Measurements from ENCODE around the gene PHF21B. TPM values are rescaled to one million over a fixed set of nuclear protein-coding genes. Genes with fewer than 3 reads are reported as not detected.

The PHF21B gene
- total RNA-seq, 1 experiment from 2014 or later: not detected

DNA sequence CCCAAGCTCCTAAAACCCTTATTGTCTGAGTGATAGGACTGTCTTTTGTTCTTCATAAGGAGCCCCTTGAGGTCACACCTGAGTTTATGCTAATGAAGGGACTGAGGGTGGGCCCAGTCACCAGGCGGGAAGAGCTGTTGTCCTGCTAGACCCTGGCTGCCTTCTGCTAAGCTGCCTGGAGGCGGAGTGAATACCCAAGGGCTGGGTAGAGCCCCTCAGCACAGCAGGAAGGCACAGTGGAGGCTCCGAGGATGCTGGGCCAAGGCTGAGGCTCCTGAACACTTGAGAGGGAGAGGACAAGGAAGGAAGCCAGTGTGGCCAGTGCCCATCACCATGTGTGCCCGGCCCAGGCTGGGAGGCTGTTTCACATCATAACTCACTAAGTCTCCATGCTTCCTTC is 4.8 kb upstream of the PHF21B start:
- no peak for DNase-seq (ENCODE audit: low read depth)

- DNase-seq (ENCODE audit: low read depth): no peak
Measured at GRCh38 chr22:45013138-45013537, 3.3 kb upstream of the PHF21B start.

DNA sequence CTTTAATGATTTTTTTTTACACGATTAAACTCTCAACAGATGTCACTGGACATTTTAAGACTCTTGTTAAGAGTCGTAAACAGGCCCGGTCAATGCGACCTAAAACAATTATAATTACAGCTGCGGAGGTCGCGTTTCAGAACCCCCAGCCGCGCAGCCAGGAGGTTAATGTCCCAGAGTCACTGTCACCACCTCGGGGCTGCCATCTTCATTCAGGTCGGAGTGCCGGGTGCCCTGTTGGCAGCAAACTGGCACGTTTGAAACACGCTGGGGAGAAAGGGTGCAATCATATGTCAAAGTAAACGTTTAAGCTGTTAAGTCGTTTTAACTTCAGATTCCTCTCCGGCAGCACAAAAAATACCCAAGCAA is 711 bp upstream of the PHF21B start:
- DNase-seq (ENCODE audit: low read depth): no peak

- DNase-seq (ENCODE audit: low read depth): peak; percentile 2
Measured at GRCh38 chr22:45008751-45009605, 827 bp downstream of the PHF21B start.

DNA sequence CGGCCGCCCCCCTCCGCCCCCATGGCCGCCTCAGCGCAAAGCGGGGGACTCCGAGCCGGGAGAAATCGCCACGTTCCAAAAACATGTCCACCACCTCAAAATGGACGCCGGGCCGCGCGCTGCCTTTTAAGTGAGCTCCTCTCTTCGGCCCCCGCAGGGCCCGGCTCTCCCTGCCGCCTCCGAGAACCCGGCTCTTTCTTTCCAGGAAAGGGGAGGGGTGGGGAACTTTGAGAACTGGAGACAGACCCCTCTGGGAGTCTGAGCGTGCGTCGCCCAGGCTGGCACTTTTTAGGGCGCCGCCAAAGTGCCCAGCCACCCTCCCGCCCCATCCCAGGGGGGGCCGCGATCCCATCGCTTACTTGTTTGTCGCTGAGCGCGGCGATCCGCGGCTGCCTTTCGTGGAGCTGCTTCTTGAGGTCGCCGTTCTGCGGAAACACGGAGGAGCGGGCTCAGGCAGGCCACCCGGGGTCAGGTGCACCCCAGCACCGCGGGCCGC is 1.6 kb downstream of the PHF21B start:
- DNase-seq (ENCODE audit: low read depth): peak; percentile 6

DNA sequence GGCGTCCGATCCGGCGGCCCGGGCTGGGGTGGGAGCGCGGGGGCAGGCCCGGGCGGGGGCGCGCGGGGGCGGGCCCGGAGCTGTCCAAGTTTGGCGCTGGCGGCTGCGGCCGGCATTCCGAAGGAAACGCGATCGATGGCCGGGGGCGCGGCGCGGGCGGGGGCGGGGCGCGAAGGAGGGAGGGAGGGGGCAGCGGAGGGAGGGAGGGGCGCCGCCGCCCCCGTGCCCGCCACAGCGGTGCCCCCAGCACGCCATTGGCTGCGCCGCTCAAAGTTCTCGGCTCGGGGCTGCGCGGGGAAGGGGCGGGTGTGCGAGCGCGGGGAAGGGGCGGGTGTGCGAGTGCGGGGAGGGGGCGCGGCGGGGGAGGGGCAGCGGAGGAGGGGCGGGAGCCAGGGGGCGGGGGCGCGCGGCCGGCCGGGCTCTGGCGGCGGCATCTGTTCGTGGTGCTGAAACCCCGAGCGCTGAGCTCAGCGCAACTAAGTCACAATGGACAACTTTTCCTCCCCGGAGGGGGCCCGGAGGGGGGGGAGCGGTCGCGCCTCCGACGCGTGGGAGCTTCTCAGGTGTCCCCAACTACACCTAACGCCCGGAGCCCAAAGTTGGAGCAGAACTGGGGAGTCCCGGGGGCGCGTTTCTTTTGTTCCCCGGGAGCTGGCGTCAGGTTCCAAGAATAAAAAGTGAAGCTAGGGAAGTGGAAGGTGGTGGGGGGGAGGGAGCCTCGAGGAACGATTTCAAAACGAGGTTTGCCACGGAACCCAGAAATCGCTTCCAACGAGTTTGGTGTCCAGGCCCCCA is 2.2 kb downstream of the PHF21B start:
- peak; percentile 2 for DNase-seq (ENCODE audit: low read depth)

DNA sequence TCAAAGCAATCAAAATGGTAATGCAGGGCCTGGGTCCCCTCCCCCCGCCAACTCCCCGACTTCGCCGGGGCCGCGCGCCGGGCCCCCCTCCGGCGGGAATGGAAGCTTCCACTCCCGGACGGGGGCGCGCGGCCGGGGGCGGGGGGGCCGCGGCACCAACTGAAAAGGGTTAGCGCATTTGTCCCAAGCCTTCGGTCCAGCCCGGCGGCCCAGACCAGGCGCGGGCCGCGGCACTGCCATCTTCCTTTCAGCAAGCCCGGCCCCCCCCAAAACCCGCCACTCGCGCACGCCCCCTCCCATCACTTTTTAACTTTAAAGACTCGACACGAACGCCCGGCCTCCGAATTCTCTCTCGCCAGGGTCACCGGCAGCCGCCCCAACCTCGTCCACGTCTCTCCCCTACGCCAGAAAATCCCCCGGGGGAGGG is 2.8 kb downstream of the PHF21B start:
- no peak for DNase-seq (ENCODE audit: low read depth)

DNA sequence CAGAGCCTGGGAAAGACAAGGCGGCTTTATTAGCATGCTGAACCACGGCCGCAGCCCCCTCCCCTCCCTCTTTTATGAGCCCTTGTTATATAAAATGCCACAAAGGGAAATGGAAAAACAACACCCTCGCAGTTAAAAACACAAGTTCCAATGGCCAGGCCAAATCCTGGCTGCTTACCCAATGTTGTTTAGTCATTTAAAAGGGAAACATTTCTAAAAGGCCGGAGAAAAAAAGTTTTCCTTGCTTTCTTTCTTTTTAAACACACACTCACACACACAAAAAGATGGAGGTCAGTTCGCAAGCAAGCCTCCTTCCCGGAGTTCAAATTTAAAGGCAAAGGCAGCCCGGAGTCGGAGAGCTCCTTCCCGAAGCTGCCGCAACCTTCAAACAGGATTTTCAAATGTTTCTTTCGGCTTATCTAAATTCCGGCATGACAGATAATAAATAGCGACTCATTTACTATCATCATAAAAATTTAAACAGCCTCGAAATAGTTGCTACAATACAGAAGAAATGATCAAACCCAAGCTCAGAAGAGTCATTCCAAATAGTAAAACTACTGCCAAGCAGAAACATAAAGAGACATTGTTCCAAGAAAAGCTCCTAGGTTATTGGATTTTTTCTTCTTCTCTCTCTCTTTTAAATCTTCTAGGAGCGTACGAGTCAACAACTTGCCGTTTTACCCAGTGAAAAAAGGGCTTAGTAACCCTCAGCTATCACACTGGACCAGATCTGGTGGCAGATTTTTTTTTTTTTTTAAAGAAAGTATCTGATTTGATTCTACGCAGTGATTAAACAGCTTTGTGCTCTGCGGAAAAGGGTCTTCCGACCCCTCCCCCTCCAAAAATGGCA is 3.5 kb downstream of the PHF21B start:
- no peak for DNase-seq (ENCODE audit: low read depth)

GRCh38 chr22:45001653-45002052 is 8.2 kb downstream of the PHF21B start:
- no peak for DNase-seq (ENCODE audit: low read depth)

DNA sequence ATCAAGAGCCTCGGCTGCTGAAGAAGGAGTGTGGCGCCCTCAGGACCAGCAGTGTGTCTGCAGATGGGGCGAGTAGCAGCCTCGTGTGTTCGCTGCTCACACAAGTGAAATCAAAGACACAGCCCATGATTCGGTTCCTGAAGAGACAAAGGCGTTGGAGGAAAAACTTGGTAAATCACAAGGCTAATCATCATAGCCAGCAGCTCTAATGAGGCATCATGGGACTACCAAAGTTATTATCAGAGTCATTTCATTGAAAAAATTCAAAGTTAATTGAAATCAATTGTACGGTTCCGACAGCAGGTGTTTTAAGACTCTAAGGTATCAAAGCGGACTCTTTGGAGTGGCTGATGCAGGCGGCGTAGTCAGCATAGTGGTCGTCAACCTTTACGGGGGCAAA is 9.5 kb downstream of the PHF21B start:
- DNase-seq (ENCODE audit: low read depth): no peak

DNA sequence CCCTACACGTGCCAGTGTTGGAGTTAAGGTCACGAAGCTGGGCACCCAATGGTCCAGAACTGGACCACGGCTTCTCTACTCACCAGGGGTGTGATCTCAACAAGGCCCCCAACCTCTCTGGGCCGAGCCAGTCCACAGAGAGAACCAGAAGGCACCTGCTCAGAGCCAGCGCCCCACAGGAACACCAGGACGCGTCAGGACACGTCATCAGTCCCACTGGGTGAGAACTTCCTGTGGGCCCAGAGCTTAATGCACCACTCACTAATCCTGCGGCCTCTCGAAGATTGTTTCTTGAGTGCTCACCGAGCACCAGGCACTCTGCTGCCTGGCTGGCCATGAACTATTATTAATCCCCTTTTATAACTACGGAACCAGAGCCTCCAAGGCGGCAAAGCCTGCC is 10.1 kb downstream of the PHF21B start:
- no peak for DNase-seq (ENCODE audit: low read depth)

GRCh38 chr22:44999231-44999630 is 10.6 kb downstream of the PHF21B start:
- DNase-seq (ENCODE audit: low read depth): no peak

DNA sequence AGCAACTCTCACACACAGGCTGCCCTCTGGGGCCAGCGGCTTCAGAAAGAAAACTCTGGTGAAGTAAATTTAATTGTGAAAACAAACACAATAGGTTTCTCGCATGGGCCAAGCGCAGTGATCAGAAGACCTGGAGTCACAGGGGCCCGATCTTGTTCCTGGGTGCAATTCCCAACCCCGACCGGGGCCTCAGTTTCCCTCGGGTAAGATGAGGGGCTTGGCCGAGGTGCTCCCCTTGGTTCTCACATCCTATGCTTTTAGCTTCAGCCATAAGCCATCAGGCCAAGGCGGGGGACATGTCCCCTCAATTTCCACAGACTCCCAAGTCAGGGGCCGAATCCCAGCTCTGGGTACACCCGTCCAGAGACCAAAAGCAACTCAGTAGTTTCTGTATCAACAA is 11.5 kb downstream of the PHF21B start:
- DNase-seq (ENCODE audit: low read depth): no peak

- no peak for DNase-seq (ENCODE audit: low read depth)
Measured at GRCh38 chr22:44997060-44997459, 12.7 kb downstream of the PHF21B start.

DNA sequence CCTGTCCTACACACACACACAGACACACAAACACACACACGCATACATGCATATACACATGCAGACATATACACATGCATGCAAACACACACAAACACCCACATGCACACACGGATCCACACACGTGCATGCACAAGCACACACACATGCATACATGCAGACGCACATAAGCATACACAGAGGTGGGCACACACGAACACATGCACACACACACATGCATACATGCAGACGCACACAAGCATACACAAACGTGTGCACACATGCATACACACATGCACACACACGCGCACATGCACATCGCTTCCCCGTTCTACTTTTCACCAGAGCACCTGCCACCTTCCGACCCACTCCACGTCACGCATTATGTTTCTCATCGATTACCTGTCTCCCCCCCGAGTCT is 13.2 kb downstream of the PHF21B start:
- no peak for DNase-seq (ENCODE audit: low read depth)

DNA sequence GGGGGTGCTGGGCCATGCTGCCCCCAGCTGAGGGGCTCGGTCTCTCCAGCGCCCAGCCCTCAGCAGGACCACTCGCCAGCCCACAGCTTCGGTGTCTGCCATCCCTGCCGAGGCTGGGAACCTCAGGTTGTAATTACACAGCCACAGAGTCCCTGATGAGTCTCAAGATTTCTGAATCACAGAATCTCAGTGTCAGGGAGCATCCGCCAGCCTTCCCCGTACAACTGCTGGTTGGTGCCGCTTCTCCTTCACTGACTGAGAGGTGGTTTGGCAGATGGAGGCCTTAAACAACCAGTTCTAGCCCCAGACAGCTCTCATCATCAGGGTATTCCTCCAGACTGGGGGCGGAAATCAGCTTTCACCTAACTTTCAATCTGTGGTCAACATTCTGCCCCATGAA is 13.7 kb downstream of the PHF21B start:
- DNase-seq (ENCODE audit: low read depth): no peak

GRCh38 chr22:44995715-44996114 is 14.1 kb downstream of the PHF21B start:
- DNase-seq (ENCODE audit: low read depth): no peak

DNA sequence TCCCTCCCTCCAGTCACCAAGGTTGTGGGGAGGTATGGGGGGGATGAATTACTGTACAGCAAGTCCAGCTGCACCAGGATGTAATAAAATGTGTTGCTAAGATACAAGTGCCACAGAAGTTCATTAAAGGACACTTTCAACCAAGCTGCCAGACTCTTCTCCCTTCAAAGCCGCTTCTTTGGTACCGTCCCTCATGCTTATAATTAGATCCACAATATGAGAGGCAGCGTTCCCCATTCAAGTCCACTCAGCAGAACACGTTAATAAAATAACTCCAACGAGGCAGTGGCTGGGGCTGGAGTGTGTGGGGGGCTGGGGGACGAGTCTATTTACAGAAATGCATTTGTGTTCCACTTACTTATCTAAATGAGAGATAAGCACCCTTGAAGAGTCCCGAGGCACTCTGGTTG is 14.7 kb downstream of the PHF21B start:
- DNase-seq (ENCODE audit: low read depth): peak; percentile 3

GRCh38 chr22:44994399-44995104 is 15.3 kb downstream of the PHF21B start:
- no peak for DNase-seq (ENCODE audit: low read depth)

DNA sequence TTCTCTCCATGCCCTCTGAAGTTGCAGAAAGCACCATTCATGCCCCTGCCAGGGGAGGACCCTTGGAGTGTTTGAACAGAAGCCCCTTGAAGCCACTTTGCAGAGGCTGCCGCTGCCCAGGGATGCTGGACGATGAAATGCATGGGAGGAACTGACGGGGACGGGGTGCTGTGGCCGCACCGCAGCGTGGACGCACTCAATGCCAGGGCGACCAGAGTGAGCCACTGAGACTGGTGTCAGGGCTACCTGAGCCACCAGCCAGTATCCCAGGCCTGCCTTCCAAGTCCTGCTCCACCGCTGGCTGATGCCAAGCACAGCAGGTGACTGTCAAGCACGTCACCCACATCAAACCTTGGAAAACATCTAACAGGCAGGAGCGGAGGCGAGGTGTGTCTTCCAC is 17.6 kb downstream of the PHF21B start:
- DNase-seq (ENCODE audit: low read depth): no peak

DNA sequence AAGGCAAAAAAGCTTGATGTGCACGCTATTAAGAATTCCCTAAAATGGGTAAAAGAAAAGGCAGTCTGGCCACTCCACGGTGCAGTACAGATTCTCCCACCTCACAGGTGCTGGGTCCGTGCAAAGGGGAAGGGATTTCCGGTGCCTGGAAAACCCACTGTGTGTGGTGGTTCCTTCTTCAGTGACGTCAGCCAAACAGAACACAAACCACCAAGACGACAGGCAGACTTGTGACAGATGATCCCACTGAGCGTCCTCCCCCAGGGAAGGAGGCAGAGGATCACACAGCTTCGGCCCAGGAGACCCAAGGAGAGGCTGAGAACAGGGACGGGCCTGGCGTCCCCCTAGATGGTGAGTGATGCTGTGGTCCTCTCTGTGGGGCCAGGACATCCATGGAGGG is 18.6 kb downstream of the PHF21B start:
- no peak for DNase-seq (ENCODE audit: low read depth)
